Inferior parietal cortex (tissue), 1 donor: ENCODE measurements around the gene ALDH1A3.

Experiments used
- DNase-seq: peaks from one replicate; pipeline ENCODE4 v3.0.0-alpha.2; 2016; ENCODE audit errors: extremely low spot score

ALDH1A3 gene

GRCh38 chr15:100925480-100925879 lies 45.8 kb downstream of the ALDH1A3 start:
- DNase-seq, result no peak

- no peak for DNase-seq
These were observed 46.6 kb downstream of the ALDH1A3 start for GRCh38 chr15:100926258-100926657.

- no peak for DNase-seq
These were observed 47.5 kb downstream of the ALDH1A3 start for GRCh38 chr15:100926971-100927756.

GRCh38 chr15:100928632-100929280 lies 49.1 kb downstream of the ALDH1A3 start:
- no peak for DNase-seq

- no peak for DNase-seq
These were observed 50.0 kb downstream of the ALDH1A3 start for GRCh38 chr15:100929641-100930042.

GRCh38 chr15:100930306-100930848 lies 50.7 kb downstream of the ALDH1A3 start:
- no peak for DNase-seq

GRCh38 chr15:100931143-100931890 lies 51.7 kb downstream of the ALDH1A3 start:
- no peak for DNase-seq

GRCh38 chr15:100932676-100933348 lies 53.2 kb downstream of the ALDH1A3 start:
- DNase-seq, result no peak

GRCh38 chr15:100934166-100934565 lies 54.5 kb downstream of the ALDH1A3 start:
- no peak for DNase-seq

GRCh38 chr15:100934726-100935125 lies 55.1 kb downstream of the ALDH1A3 start:
- no peak for DNase-seq

GRCh38 chr15:100937171-100937570 lies 57.5 kb downstream of the ALDH1A3 start:
- DNase-seq, result no peak

GRCh38 chr15:100939791-100940190 lies 60.2 kb downstream of the ALDH1A3 start:
- no peak for DNase-seq

- no peak for DNase-seq
These were observed 61.2 kb downstream of the ALDH1A3 start for GRCh38 chr15:100940767-100941379.

- DNase-seq, result no peak
These were observed 61.9 kb downstream of the ALDH1A3 start for GRCh38 chr15:100941536-100941935.

GRCh38 chr15:100942656-100943425 lies 63.2 kb downstream of the ALDH1A3 start:
- no peak for DNase-seq

- no peak for DNase-seq
These were observed 64.7 kb downstream of the ALDH1A3 start for GRCh38 chr15:100944244-100944895.

- DNase-seq, result no peak
These were observed 65.4 kb downstream of the ALDH1A3 start for GRCh38 chr15:100944986-100945385.

- no peak for DNase-seq
These were observed 68.3 kb downstream of the ALDH1A3 start for GRCh38 chr15:100947760-100948429.

GRCh38 chr15:100948430-100948762 lies 68.8 kb downstream of the ALDH1A3 start:
- no peak for DNase-seq

- no peak for DNase-seq
These were observed 70.1 kb downstream of the ALDH1A3 start for GRCh38 chr15:100949691-100950090.
